GM18909 (cell line): Measurements from ENCODE around the gene APBB2.
"Not testable (repeated sequence)": the region's sequence is repeated elsewhere in the genome, so short reads cannot be mapped to it uniquely, and the experiment has no call there.

Experiments
- ATAC-seq: cut with Tn5 transposase; IDR thresholded peaks from one replicate; pipeline ENCODE4 v1.9.1; 2021; ENCODE audit warnings: mild to moderate bottlenecking; ENCODE audit not compliant: unreplicated experiment, poor library complexity

APBB2 gene

GRCh38 chr4:40923316-40924095, 290.8 kb downstream of the APBB2 start:
- ATAC-seq: no peak

GRCh38 chr4:40919976-40920375, 294.4 kb downstream of the APBB2 start:
- not testable (repeated sequence) for ATAC-seq

- no peak for ATAC-seq
These were observed 296.0 kb downstream of the APBB2 start for GRCh38 chr4:40918330-40918729.

- peak; percentile 91 for ATAC-seq
These were observed 297.5 kb downstream of the APBB2 start for GRCh38 chr4:40916880-40917279.

- ATAC-seq: no peak
These were observed 298.2 kb downstream of the APBB2 start for GRCh38 chr4:40916218-40916555.

- no peak for ATAC-seq
These were observed 298.8 kb downstream of the APBB2 start for GRCh38 chr4:40915318-40916217.

- no peak for ATAC-seq
These were observed 301.7 kb downstream of the APBB2 start for GRCh38 chr4:40912460-40913184.

GRCh38 chr4:40910706-40911105, 303.6 kb downstream of the APBB2 start:
- no peak for ATAC-seq

- ATAC-seq: peak; percentile 36
These were observed 304.9 kb downstream of the APBB2 start for GRCh38 chr4:40909363-40909876.

- peak; percentile 94 for ATAC-seq
These were observed 305.5 kb downstream of the APBB2 start for GRCh38 chr4:40908702-40909362.

GRCh38 chr4:40908297-40908696, 306.0 kb downstream of the APBB2 start:
- ATAC-seq: peak; percentile 23

- ATAC-seq: no peak
These were observed 308.9 kb downstream of the APBB2 start for GRCh38 chr4:40905414-40905813.

GRCh38 chr4:40900531-40900930, 313.8 kb downstream of the APBB2 start:
- ATAC-seq: not testable (repeated sequence)

- peak; percentile 69 for ATAC-seq
These were observed 316.7 kb downstream of the APBB2 start for GRCh38 chr4:40897557-40898203.

GRCh38 chr4:40890764-40891163, 323.6 kb downstream of the APBB2 start:
- ATAC-seq: no peak

GRCh38 chr4:40890199-40890598, 324.1 kb downstream of the APBB2 start:
- no peak for ATAC-seq

- no peak for ATAC-seq
These were observed 325.4 kb downstream of the APBB2 start for GRCh38 chr4:40888933-40889332.

GRCh38 chr4:40887764-40888131, 326.6 kb downstream of the APBB2 start:
- ATAC-seq: no peak

GRCh38 chr4:40886931-40887763, 327.2 kb downstream of the APBB2 start:
- no peak for ATAC-seq
